Stimulated activated CD4-positive, alpha-beta T cell treated with anti-CD3 and anti-CD28 coated beads, Interleukin-1b, Interleukin-23, amount 100 ng/mL, for 1 hour (primary cell): ENCODE measurements around the gene NEO1.
"Not testable (repeated sequence)": the region's sequence is repeated elsewhere in the genome, so short reads cannot be mapped to it uniquely, and the experiment has no call there.

Experiments
- DNase-seq, 2 donors: peaks; one replicate each; pipeline ENCODE4 v3.0.0-alpha.2; 2020; ENCODE audit warnings: low read depth in 2 of 2

Gene NEO1

GRCh38 chr15:73258271-73259108 lies 206.2 kb downstream of the NEO1 start:
- no peak for DNase-seq

GRCh38 chr15:73264881-73265280 lies 212.6 kb downstream of the NEO1 start:
- DNase-seq, result no peak

- DNase-seq, result peak in 1 of 2 donors; percentile 13
Observed at GRCh38 chr15:73265536-73266153, 213.4 kb downstream of the NEO1 start.

GRCh38 chr15:73268457-73268856 lies 216.2 kb downstream of the NEO1 start:
- DNase-seq, result no peak

- no peak for DNase-seq
Observed at GRCh38 chr15:73270366-73271097, 218.3 kb downstream of the NEO1 start.

- DNase-seq, result peak in 1 of 2 donors; percentile 5
Observed at GRCh38 chr15:73273181-73274002, 221.1 kb downstream of the NEO1 start.

GRCh38 chr15:73275862-73276261 lies 223.6 kb downstream of the NEO1 start:
- DNase-seq, result no peak

- no peak for DNase-seq
Observed at GRCh38 chr15:73282567-73283365, 230.5 kb downstream of the NEO1 start.

- no peak for DNase-seq
Observed at GRCh38 chr15:73283366-73283962, 231.2 kb downstream of the NEO1 start.

- DNase-seq, result no peak
Observed at GRCh38 chr15:73284090-73284716, 231.9 kb downstream of the NEO1 start.

GRCh38 chr15:73286311-73286710 lies 234.0 kb downstream of the NEO1 start:
- no peak for DNase-seq

GRCh38 chr15:73287019-73287418 lies 234.8 kb downstream of the NEO1 start:
- no peak for DNase-seq

- DNase-seq, result no peak
Observed at GRCh38 chr15:73291441-73291840, 239.2 kb downstream of the NEO1 start.

GRCh38 chr15:73293773-73294172 lies 241.5 kb downstream of the NEO1 start:
- DNase-seq, result no peak

GRCh38 chr15:73295630-73296286 lies 243.5 kb downstream of the NEO1 start:
- no peak for DNase-seq

GRCh38 chr15:73296609-73297353 lies 244.5 kb downstream of the NEO1 start:
- DNase-seq, result no peak

- DNase-seq, result no peak
Observed at GRCh38 chr15:73298522-73299245, 246.4 kb downstream of the NEO1 start.

- DNase-seq, result not testable (repeated sequence)
Observed at GRCh38 chr15:73300286-73300685, 248.0 kb downstream of the NEO1 start.
